HG02973 (cell line): ENCODE data around the gene SPATS2.
A peak's percentile ranks its signal among the peaks of the same experiment; 100 is the strongest.
"Not testable (repeated sequence)": the region's sequence is repeated elsewhere in the genome, so short reads cannot be mapped to it uniquely, and the experiment has no call there.

Experiments
- ATAC-seq: cut with Tn5 transposase; IDR thresholded peaks from one replicate; pipeline ENCODE4 v1.9.1; 2021; ENCODE audit warnings: moderate library complexity; ENCODE audit not compliant: unreplicated experiment

SPATS2 gene

GRCh38 chr12:49367381-49368239 lies at the start of gene SPATS2:
SPATS2 (plus strand) TSS chr12:49367462; CDS start chr12:49461013, 93,551 bp downstream.
- ATAC-seq = no peak

- ATAC-seq = not testable (repeated sequence)
Measured at GRCh38 chr12:49320411-49321103, 46.7 kb upstream of the SPATS2 start.

GRCh38 chr12:49322367-49322707 lies 44.9 kb upstream of the SPATS2 start:
- ATAC-seq = no peak

- ATAC-seq = peak; percentile 94
Measured at GRCh38 chr12:49322708-49323523, 44.3 kb upstream of the SPATS2 start, which contains the start of gene TROAP. TROAP (plus strand) TSS chr12:49323255; CDS start chr12:49323609, 354 bp downstream.

- no peak for ATAC-seq
Measured at GRCh38 chr12:49323524-49324097, 43.7 kb upstream of the SPATS2 start.

GRCh38 chr12:49325606-49326005 lies 41.7 kb upstream of the SPATS2 start:
- no peak for ATAC-seq

- ATAC-seq = no peak
Measured at GRCh38 chr12:49327368-49327767, 39.9 kb upstream of the SPATS2 start.

- no peak for ATAC-seq
Measured at GRCh38 chr12:49327887-49328286, 39.4 kb upstream of the SPATS2 start.

GRCh38 chr12:49328816-49329215 lies 38.4 kb upstream of the SPATS2 start:
- no peak for ATAC-seq

GRCh38 chr12:49330032-49330619 lies 37.1 kb upstream of the SPATS2 start:
- no peak for ATAC-seq

- no peak for ATAC-seq
Measured at GRCh38 chr12:49330631-49331379, 36.5 kb upstream of the SPATS2 start.

GRCh38 chr12:49331380-49332222 lies 35.7 kb upstream of the SPATS2 start:
- ATAC-seq = no peak

GRCh38 chr12:49332441-49332861 lies 34.8 kb upstream of the SPATS2 start:
- ATAC-seq = no peak

- no peak for ATAC-seq
Measured at GRCh38 chr12:49332891-49333371, 34.3 kb upstream of the SPATS2 start.

- ATAC-seq = not testable (repeated sequence)
Measured at GRCh38 chr12:49333778-49334177, 33.5 kb upstream of the SPATS2 start.

GRCh38 chr12:49334226-49334625 lies 33.0 kb upstream of the SPATS2 start:
- no peak for ATAC-seq

GRCh38 chr12:49334681-49335080 lies 32.6 kb upstream of the SPATS2 start:
- no peak for ATAC-seq

GRCh38 chr12:49335118-49335954 lies 31.9 kb upstream of the SPATS2 start:
- ATAC-seq = no peak
